Ovary (tissue), 3 donors: ENCODE measurements around the gene C19orf81.

Experiments used
- POLR2A ChIP-seq: fragments of 450-650 bp; IDR thresholded peaks from one replicate; pipeline ENCODE4 v1.6.1; 2017; ENCODE audit warnings: antibody characterized with exemption, mild to moderate bottlenecking, moderate library complexity
- TF ChIP-seq, protein P1 (sequence below), 3 donors: fragments of 450-650 bp in 2 of 3; fragments of 200-600 bp in 1 of 3; IDR thresholded peaks; one replicate each; pipeline versions ENCODE4 v1.5.1 to v1.8.0; 2016 to 2022; ENCODE audit warnings: antibody characterized with exemption in 3 of 3, mild to moderate bottlenecking in 1 of 3
- donor health status: DM: no; HTN: no; CAD: no.

GRCh38 chr19:50645107-50645506 lies 4.1 kb upstream of the C19orf81 start:
- TF ChIP-seq, protein P1, sequence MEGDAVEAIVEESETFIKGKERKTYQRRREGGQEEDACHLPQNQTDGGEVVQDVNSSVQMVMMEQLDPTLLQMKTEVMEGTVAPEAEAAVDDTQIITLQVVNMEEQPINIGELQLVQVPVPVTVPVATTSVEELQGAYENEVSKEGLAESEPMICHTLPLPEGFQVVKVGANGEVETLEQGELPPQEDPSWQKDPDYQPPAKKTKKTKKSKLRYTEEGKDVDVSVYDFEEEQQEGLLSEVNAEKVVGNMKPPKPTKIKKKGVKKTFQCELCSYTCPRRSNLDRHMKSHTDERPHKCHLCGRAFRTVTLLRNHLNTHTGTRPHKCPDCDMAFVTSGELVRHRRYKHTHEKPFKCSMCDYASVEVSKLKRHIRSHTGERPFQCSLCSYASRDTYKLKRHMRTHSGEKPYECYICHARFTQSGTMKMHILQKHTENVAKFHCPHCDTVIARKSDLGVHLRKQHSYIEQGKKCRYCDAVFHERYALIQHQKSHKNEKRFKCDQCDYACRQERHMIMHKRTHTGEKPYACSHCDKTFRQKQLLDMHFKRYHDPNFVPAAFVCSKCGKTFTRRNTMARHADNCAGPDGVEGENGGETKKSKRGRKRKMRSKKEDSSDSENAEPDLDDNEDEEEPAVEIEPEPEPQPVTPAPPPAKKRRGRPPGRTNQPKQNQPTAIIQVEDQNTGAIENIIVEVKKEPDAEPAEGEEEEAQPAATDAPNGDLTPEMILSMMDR (IDR thresholded peaks at IDR 0.05) = no peak
- no peak for TF ChIP-seq POLR2A
